ENCODE data around the gene NRXN3. TPM values are rescaled to one million over a fixed set of nuclear protein-coding genes. Genes with fewer than 3 reads are reported as not detected.

NRXN3 gene
- total RNA-seq, 1 experiment from 2014 or later = not detected

GRCh38 chr14:78297858-78298257, 127.7 kb downstream of the NRXN3 start:
- Histone ChIP-seq H3K4me1 (replicated peaks; ENCODE audit: insufficient read depth) (no peaks in the 10 kb centered on the region), H3K79me2 (ENCODE audit: low read depth) (no peaks in the 10 kb centered on the region), H3K4me2 (no peak overlapping the region), H3K9me3 (ENCODE audit: insufficient read depth, low read depth) (no peaks in the 10 kb centered on the region), H3K27ac (no peak overlapping the region), H3K9me2 (ENCODE audit: insufficient read depth) (no peaks in the 10 kb centered on the region), H3K27me3 (ENCODE audit: insufficient read depth, low read depth) (peaks cover 61% of the 10 kb centered on the region), H2AFZ (no peak overlapping the region), H3K4me3 (no peak overlapping the region), H4K20me1 (ENCODE audit: insufficient read depth) (no peaks in the 10 kb centered on the region), H3F3A (ENCODE audit: insufficient read depth, low read depth) (no peaks in the 10 kb centered on the region), H3K36me3 (ENCODE audit: low read depth) (no peaks in the 10 kb centered on the region)
- TF ChIP-seq EZH2 (IDR thresholded peaks at IDR 0.05; ENCODE audit: low read depth) (no peak), CTCF (conservative IDR thresholded peaks at IDR 0.05) (no peak)
- ChIA-PET CTCF (no interaction called here), POLR2A (ENCODE audit: unreplicated experiment) (no interaction called here)
- BruUV-seq (replicated peaks) = no TSS peak
- intact Hi-C loops (cut with micrococcal nuclease; ENCODE audit: unreplicated experiment) = no loop called here
- no peak for DNase-seq

- ChIA-PET CTCF (no interaction called here), POLR2A (ENCODE audit: unreplicated experiment) (no interaction called here)
- Histone ChIP-seq H3K36me3 (ENCODE audit: low read depth) (no peaks in the 10 kb centered on the region), H4K20me1 (ENCODE audit: insufficient read depth) (no peaks in the 10 kb centered on the region), H3K27me3 (ENCODE audit: insufficient read depth, low read depth) (peaks cover 61% of the 10 kb centered on the region), H3F3A (ENCODE audit: insufficient read depth, low read depth) (no peaks in the 10 kb centered on the region), H3K27ac (no peak overlapping the region), H3K9me3 (ENCODE audit: insufficient read depth, low read depth) (no peaks in the 10 kb centered on the region), H2AFZ (no peak overlapping the region), H3K79me2 (ENCODE audit: low read depth) (no peaks in the 10 kb centered on the region), H3K4me2 (no peak overlapping the region), H3K9me2 (ENCODE audit: insufficient read depth) (no peaks in the 10 kb centered on the region), H3K4me3 (no peak overlapping the region), H3K4me1 (replicated peaks; ENCODE audit: insufficient read depth) (no peaks in the 10 kb centered on the region)
- BruUV-seq (replicated peaks) = no TSS peak
- TF ChIP-seq EZH2 (IDR thresholded peaks at IDR 0.05; ENCODE audit: low read depth) = no peak
- no peak for TF ChIP-seq CTCF (conservative IDR thresholded peaks at IDR 0.05)
- no peak for DNase-seq
- intact Hi-C loops (cut with micrococcal nuclease; ENCODE audit: unreplicated experiment) = no loop called here
Observed at GRCh38 chr14:78298298-78298697, 128.1 kb downstream of the NRXN3 start.

- CTCF ChIA-PET = no interaction called here
- Histone ChIP-seq H3K4me2 (no peak overlapping the region), H3K9me2 (ENCODE audit: insufficient read depth) (no peaks in the 10 kb centered on the region), H3K79me2 (ENCODE audit: low read depth) (no peaks in the 10 kb centered on the region), H3K36me3 (ENCODE audit: low read depth) (no peaks in the 10 kb centered on the region), H3K27ac (no peak overlapping the region), H3K4me1 (replicated peaks; ENCODE audit: insufficient read depth) (no peaks in the 10 kb centered on the region), H2AFZ (no peak overlapping the region), H3K9me3 (ENCODE audit: insufficient read depth, low read depth) (no peaks in the 10 kb centered on the region), H3F3A (ENCODE audit: insufficient read depth, low read depth) (no peaks in the 10 kb centered on the region), H3K4me3 (no peak overlapping the region), H3K27me3 (ENCODE audit: insufficient read depth, low read depth) (peaks cover 45% of the 10 kb centered on the region), H4K20me1 (ENCODE audit: insufficient read depth) (no peaks in the 10 kb centered on the region; the same call in 1 of the 2 replicates)
- POLR2A ChIA-PET (ENCODE audit: unreplicated experiment) = no interaction called here
- no TSS peak for BruUV-seq (replicated peaks)
- DNase-seq = no peak
- intact Hi-C loops (cut with micrococcal nuclease; ENCODE audit: unreplicated experiment) = no loop called here
- TF ChIP-seq EZH2 (IDR thresholded peaks at IDR 0.05; ENCODE audit: low read depth) (no peak), CTCF (conservative IDR thresholded peaks at IDR 0.05) (no peak)
Observed at GRCh38 chr14:78302841-78303240, 132.7 kb downstream of the NRXN3 start.

Data from PC-9 (cell line).